Mesodermal cell (in vitro differentiated cells): ENCODE results near the gene CC2D1B.

ENCODE experiments used
- H3K27ac ChIP-seq: 2 replicates; pipeline ENCODE4 v1.7.0; 2013; ENCODE audit warnings: mild to moderate bottlenecking, low read depth, low read length, moderate library complexity; ENCODE audit not compliant: severe bottlenecking
- H3K36me3 ChIP-seq: 2 replicates; pipeline ENCODE4 v1.7.1; 2013; ENCODE audit warnings: mild to moderate bottlenecking, low read length, moderate library complexity; ENCODE audit not compliant: control insufficient read depth, insufficient read depth
- H3K4me1 ChIP-seq: one replicate; pipeline ENCODE4 v1.7.1; 2013; ENCODE audit warnings: mild to moderate bottlenecking, low read length; ENCODE audit not compliant: insufficient read depth, control insufficient read depth, poor library complexity, severe bottlenecking
- H3K4me3 ChIP-seq: 2 replicates; pipeline ENCODE4 v1.7.0; 2013; ENCODE audit warnings: low read length, control low read depth, mild to moderate bottlenecking; ENCODE audit not compliant: insufficient read depth, poor library complexity, severe bottlenecking; ENCODE audit errors: extremely low read depth
- H3K9me3 ChIP-seq: 2 replicates; pipeline ENCODE4 v1.7.1; 2013; ENCODE audit warnings: mild to moderate bottlenecking, low read length, moderate library complexity; ENCODE audit not compliant: control insufficient read depth
- WGBS, 2 experiments: methylation state at CpG; one replicate each; pipeline ENCODE4 v1.1.5; 2013; ENCODE audit warnings: missing lambda C conversion rate in 2 of 2; ENCODE audit not compliant: insufficient coverage in 2 of 2; 5-methylcytosine and 5-hydroxymethylcytosine counted together

Gene CC2D1B

GRCh38 chr1:52343979-52344378 lies 22.0 kb downstream of the CC2D1B start:
- Histone ChIP-seq H3K4me1 (no peaks in the 10 kb centered on the region), H3K36me3 (peaks cover 9% of the 10 kb centered on the region), H3K27ac (no peak overlapping the region), H3K4me3 (no peak overlapping the region), H3K9me3 (no peaks in the 10 kb centered on the region)
- WGBS, 2 experiments, result 96 to 100% methylated on average over 1 to 2 of the region's 3 CpGs

- WGBS, 2 experiments, result 78 to 100% methylated on average over 2 of the region's 7 CpGs
- Histone ChIP-seq H3K27ac (no peak overlapping the region), H3K36me3 (peaks cover 9% of the 10 kb centered on the region), H3K4me1 (no peaks in the 10 kb centered on the region), H3K9me3 (no peaks in the 10 kb centered on the region), H3K4me3 (no peak overlapping the region)
Measured at GRCh38 chr1:52341655-52342260, 24.2 kb downstream of the CC2D1B start.

- peaks cover 16% of the 10 kb centered on the region for H3K36me3 ChIP-seq
- H3K4me1 ChIP-seq, result no peaks in the 10 kb centered on the region
- H3K9me3 ChIP-seq, result no peaks in the 10 kb centered on the region
- WGBS, 2 experiments, result 92 to 100% methylated on average over 2 of the region's 2 CpGs
- H3K27ac ChIP-seq, result no peak overlapping the region
- H3K4me3 ChIP-seq, result no peak overlapping the region
Measured at GRCh38 chr1:52337439-52337838, 28.6 kb downstream of the CC2D1B start.

GRCh38 chr1:52334906-52335528 lies 31.0 kb downstream of the CC2D1B start:
- Histone ChIP-seq H3K4me3 (no peak overlapping the region), H3K36me3 (peaks cover 16% of the 10 kb centered on the region), H3K9me3 (no peaks in the 10 kb centered on the region), H3K27ac (no peak overlapping the region), H3K4me1 (no peaks in the 10 kb centered on the region)
- 94 to 95% methylated on average over 2 of the region's 3 CpGs for WGBS, 2 experiments

GRCh38 chr1:52332411-52332810 lies 33.6 kb downstream of the CC2D1B start:
- WGBS, 2 experiments, result 100% methylated on average over 1 of the region's 1 CpG

GRCh38 chr1:52328615-52329014 lies 37.4 kb downstream of the CC2D1B start:
- no peaks in the 10 kb centered on the region for H3K9me3 ChIP-seq
- no peaks in the 10 kb centered on the region for H3K36me3 ChIP-seq
- WGBS, 2 experiments, result 100% methylated on average over 1 of the region's 1 CpG; no CpG with 5 or more reads in 1 of the 2 experiments
- H3K4me1 ChIP-seq, result no peaks in the 10 kb centered on the region
- H3K27ac ChIP-seq, result no peak overlapping the region
- no peak overlapping the region for H3K4me3 ChIP-seq

More at GRCh38 chr1:52332411-52332810, 33.6 kb downstream of the CC2D1B start:
- Histone ChIP-seq H3K9me3 (no peaks in the 10 kb centered on the region), H3K36me3 (peaks cover 16% of the 10 kb centered on the region), H3K27ac (no peak overlapping the region), H3K4me3 (no peak overlapping the region), H3K4me1 (no peaks in the 10 kb centered on the region)

GRCh38 chr1:52325786-52326185 lies 40.2 kb downstream of the CC2D1B start:
- Histone ChIP-seq H3K4me1 (no peaks in the 10 kb centered on the region), H3K27ac (no peak overlapping the region), H3K36me3 (no peaks in the 10 kb centered on the region), H3K9me3 (no peaks in the 10 kb centered on the region), H3K4me3 (no peak overlapping the region)
- WGBS, 2 experiments, result 49 to 56% methylated on average over 3 to 4 of the region's 5 CpGs

- Histone ChIP-seq H3K4me1 (no peaks in the 10 kb centered on the region), H3K9me3 (no peaks in the 10 kb centered on the region), H3K36me3 (no peaks in the 10 kb centered on the region), H3K27ac (no peak overlapping the region), H3K4me3 (no peak overlapping the region)
- 88 to 100% methylated on average over 4 to 5 of the region's 8 CpGs for WGBS, 2 experiments
Measured at GRCh38 chr1:52323731-52324130, 42.3 kb downstream of the CC2D1B start.

GRCh38 chr1:52321061-52321460 lies 44.9 kb downstream of the CC2D1B start:
- WGBS, 2 experiments, result 100% methylated on average over 2 of the region's 2 CpGs

GRCh38 chr1:52306227-52307006 lies 59.6 kb downstream of the CC2D1B start:
- Histone ChIP-seq H3K27ac (no peak overlapping the region), H3K36me3 (no peaks in the 10 kb centered on the region), H3K9me3 (no peaks in the 10 kb centered on the region), H3K4me1 (no peaks in the 10 kb centered on the region), H3K4me3 (no peak overlapping the region)
- WGBS, 2 experiments, result 94 to 96% methylated on average over 9 to 11 of the region's 11 CpGs

More at GRCh38 chr1:52321061-52321460, 44.9 kb downstream of the CC2D1B start:
- H3K4me1 ChIP-seq, result no peaks in the 10 kb centered on the region
- no peak overlapping the region for H3K27ac ChIP-seq
- H3K36me3 ChIP-seq, result no peaks in the 10 kb centered on the region
- no peak overlapping the region for H3K4me3 ChIP-seq
- no peaks in the 10 kb centered on the region for H3K9me3 ChIP-seq
